Measurements from ENCODE around the gene RRN3.
"Not testable (repeated sequence)": the region's sequence is repeated elsewhere in the genome, so short reads cannot be mapped to it uniquely, and the experiment has no call there.

DNA sequence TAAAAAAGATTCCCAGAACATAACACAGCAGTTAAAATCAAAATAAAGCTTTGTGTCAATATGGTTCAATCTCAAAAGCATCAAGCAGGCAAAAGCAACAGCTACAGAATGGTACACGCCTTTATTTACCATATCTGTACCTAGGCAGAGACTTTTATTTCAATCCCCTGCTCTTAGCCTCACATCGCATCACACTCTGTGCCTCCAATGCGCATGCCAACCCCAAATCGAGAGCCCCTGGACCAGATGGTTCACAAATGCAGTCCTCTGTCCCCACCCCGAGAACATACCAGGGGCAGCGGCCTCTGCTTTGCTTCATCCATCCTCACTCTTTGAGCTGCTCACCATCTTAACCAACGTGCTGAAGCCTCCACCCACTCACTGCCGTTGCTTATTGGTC is 27.4 kb downstream of the RRN3 start:
- TF ChIP-seq, protein P1, sequence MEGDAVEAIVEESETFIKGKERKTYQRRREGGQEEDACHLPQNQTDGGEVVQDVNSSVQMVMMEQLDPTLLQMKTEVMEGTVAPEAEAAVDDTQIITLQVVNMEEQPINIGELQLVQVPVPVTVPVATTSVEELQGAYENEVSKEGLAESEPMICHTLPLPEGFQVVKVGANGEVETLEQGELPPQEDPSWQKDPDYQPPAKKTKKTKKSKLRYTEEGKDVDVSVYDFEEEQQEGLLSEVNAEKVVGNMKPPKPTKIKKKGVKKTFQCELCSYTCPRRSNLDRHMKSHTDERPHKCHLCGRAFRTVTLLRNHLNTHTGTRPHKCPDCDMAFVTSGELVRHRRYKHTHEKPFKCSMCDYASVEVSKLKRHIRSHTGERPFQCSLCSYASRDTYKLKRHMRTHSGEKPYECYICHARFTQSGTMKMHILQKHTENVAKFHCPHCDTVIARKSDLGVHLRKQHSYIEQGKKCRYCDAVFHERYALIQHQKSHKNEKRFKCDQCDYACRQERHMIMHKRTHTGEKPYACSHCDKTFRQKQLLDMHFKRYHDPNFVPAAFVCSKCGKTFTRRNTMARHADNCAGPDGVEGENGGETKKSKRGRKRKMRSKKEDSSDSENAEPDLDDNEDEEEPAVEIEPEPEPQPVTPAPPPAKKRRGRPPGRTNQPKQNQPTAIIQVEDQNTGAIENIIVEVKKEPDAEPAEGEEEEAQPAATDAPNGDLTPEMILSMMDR (conservative IDR thresholded peaks at IDR 0.05; ENCODE audit: low read depth, low read length): not testable (repeated sequence)
- not testable (repeated sequence) for TF ChIP-seq EZH2 (IDR thresholded peaks at IDR 0.05; ENCODE audit: low read length, unreplicated experiment)

All from PC-3 (cell line).